ENCODE measurements around the gene BMI1. TPM values are rescaled to one million over a fixed set of nuclear protein-coding genes. Genes with fewer than 3 reads are reported as not detected.

BMI1 gene
- total RNA-seq, 1 donor from 2014 or later, result 18.5 TPM

DNA sequence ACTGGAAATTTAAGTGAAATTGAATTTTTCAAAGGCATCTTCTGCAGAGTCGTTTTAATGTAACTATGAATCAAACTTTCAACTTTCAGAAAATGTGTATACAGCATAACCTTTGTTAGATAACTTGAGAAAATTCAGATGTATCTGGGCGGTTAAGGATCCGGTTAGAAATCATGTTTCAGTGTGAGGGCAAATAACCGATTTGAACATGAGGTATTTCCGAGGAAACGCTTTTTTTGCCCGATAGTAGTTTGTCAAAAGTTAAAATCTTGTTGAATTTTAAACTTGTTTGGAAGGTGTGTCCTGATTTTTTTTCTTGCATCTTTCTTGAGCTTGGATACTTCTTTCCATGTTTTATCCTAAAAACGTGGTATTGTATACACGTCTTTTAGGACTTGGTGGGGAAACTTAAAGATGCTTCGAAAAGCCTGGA lies 1.3 kb upstream of the BMI1 start:
- DNase-seq (ENCODE audit: low read depth in 2 of 2), result no peak

GRCh38 chr10:22319980-22320558 lies 830 bp upstream of the BMI1 start:
- DNase-seq (ENCODE audit: low read depth in 2 of 2), result no peak

- peak in 1 of 2 donors; percentile 74 for DNase-seq (ENCODE audit: low read depth in 2 of 2)
Measured at GRCh38 chr10:22321156-22321923, 441 bp downstream of the BMI1 start.

DNA sequence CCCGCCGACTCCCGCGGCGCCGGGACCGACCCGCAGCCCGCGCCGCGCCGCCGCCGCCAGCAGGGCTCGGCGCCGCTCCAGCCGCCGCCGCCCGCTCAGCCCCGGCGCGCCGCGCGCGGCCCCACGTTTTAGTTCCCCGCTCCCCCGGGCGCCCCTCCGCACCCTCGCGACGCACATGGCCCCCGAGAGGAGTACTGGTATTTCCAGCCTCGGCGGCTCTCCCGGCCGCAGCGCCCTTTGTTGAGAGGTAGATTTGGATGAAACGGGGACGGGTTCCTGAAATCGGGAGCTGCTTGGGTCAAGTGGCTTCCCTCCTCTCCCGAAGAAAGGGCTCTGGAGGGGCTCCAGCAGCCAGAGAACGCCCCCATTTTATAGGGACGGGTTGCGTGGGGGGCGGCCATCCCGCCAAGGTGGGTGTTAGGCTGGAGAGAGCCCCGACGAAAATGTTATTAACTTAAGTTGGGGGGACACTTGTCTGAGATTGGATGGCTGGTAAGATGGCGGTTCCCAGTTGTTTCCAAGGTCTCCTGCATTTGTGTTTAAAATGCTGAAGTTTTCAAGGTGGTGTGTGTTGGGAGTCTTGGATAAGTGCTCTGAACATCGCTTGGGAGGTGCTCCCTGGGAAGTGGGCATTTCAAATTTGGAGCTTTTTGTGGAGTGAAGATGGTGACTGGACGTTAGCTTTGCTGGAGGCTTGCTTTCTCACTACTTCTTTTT lies 1.2 kb downstream of the BMI1 start:
- peak in 1 of 2 donors; percentile 14 for DNase-seq (ENCODE audit: low read depth in 2 of 2)

DNA sequence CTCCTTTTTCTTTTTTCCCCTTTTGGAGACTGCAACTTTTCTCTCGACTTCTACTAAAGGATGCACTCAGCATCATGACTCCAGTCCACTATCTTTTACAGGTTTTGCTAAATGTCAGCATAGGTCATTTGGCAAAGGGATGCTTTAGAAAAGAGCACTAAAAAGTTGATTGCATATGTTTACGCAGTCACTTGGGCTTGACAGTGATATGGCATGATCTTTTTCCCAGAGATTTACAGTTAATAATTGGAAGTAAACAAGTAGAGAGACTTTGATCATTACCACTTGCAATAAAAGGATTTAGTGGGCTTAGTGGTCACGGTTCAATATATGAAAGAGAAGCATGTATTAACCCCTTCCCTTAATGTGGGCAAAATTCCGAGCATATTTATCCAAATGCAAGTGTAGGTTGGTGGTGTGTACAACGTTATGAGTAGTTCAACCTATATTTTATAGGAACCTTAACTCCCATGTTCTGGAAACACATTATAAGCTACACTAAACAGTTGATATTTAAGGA lies 1.8 kb downstream of the BMI1 start:
- no peak for DNase-seq (ENCODE audit: low read depth in 2 of 2)

DNA sequence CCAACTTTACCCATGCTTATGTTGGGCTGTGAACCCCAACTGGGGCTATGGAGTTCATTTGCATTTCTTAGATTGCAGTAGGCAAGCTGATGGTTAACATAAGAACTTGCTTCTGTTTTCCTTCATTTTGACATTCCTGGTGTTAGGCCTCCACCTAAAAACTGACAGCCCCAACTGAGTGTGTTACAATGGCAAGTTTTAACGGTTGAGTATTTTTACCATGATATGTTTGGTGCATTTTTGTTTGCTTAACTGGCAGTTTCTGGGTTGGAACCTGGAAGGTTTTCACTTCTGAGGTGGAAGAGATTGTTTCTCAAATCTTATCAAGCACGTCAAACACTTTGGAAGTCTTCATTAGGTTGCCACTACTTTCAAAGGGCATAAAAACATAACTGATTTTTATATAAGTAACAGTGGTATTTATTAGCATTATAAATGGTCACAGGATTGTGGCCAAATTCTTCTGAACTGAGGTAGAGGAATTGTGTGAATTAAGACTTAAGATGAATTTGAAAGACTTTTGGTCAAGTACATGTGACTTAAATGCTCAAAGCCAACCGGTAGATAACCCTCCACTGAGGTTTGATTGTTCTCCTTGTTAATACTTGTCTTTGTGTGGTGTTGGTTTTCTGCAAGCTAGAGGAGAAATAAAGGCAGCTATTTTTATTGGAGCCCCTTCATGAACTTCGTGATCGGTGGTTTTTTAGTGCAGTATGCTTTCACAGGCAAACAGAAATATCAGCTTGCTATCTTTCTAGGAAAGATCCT lies 2.8 kb downstream of the BMI1 start:
- DNase-seq (ENCODE audit: low read depth in 2 of 2), result no peak

DNA sequence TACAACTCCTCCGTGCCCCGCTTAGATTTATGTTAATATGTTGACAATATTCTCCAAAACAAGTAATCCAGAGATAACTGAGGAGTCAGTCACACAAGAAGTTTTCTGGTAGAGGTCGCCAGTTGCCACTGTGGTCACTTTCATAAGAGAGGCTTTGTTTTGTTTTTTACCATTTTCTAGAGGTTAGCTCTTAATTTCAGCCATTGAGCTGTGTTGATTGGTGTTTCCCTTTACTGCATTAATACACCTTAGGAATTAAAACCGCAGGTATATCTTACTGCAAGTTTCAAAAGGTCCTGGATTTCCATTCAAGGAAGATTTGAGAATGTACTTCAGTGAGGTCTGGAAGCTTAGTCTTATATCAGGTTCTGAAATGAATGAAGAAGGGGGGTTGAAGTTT lies 3.5 kb downstream of the BMI1 start:
- no peak for DNase-seq (ENCODE audit: low read depth in 2 of 2)

DNA sequence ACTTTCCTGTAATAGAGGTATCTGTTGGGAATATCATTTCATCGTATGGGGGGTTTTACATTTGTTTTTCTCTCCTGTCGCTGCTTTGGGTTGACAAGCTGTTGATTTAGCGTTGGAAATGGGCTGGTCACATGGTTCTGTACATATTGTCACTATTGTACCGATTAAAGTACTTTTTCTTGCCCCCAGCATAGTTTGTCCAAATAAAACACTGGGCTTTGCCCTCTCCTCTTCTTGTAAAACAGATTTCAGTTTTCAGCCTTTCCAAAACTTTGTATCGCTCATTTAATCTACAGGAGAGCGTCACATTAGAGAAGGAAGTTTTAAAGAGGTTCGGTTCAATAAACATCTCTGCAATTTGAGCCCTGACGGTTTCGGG lies 4.0 kb downstream of the BMI1 start:
- DNase-seq (ENCODE audit: low read depth in 2 of 2), result no peak

DNA sequence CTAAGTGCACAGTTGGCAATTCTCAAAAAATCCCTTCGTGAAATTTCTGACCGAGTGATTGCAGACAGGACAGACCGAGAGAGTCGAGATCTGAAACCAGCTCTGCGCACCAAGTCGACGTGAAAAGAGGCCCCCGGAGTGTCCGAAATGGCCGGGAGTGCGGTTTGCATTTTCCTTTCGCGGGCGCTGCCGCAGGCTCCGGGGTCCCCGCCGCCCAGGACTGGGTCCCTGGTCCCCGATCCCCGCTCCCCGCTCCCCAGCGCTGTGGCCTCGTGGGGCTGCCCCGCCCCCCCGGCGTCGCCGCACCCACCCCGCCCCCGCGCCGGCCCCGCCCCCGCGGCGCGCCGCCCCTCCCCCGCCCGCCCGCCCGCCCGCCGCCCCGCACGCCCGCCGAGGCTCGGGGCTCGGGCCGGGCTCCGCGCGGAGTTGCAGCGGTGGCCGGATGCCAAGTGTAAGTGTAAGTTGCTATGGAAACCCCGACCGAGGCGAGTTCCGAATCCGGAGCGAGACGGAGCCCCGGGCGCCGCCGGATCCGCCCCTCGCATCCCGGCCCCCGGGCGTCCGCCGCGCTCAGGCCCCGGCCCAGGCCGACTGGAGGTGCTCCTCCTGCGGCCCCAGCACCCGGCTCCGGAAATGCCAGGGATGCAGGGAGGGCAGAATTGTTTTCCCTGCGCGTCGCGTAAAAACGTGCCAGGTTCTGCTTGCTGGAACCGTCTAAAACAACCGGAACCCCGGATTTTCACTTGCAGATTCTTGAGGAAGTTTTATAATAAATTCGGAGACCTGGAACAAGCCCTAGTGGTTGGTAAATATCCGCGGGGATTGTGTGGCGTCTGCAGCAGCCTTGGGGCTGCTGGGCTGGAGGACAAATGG lies 4.6 kb downstream of the BMI1 start:
- DNase-seq (ENCODE audit: low read depth in 2 of 2), result peak in 1 of 2 donors; percentile 71

- DNase-seq (ENCODE audit: low read depth in 2 of 2), result no peak
Measured at GRCh38 chr10:22326145-22326702, 5.3 kb downstream of the BMI1 start.

DNA sequence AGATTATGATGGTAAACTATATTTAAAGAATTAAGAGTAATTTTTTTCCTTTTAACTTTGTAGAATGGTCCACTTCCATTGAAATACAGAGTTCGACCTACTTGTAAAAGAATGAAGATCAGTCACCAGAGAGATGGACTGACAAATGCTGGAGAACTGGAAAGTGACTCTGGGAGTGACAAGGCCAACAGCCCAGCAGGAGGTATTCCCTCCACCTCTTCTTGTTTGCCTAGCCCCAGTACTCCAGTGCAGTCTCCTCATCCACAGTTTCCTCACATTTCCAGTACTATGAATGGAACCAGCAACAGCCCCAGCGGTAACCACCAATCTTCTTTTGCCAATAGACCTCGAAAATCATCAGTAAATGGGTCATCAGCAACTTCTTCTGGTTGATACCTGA lies 8.3 kb downstream of the BMI1 start:
- no peak for DNase-seq (ENCODE audit: low read depth in 2 of 2)

GRCh38 chr10:22332116-22332692 lies 11.3 kb downstream of the BMI1 start:
- DNase-seq (ENCODE audit: low read depth in 2 of 2), result no peak

DNA sequence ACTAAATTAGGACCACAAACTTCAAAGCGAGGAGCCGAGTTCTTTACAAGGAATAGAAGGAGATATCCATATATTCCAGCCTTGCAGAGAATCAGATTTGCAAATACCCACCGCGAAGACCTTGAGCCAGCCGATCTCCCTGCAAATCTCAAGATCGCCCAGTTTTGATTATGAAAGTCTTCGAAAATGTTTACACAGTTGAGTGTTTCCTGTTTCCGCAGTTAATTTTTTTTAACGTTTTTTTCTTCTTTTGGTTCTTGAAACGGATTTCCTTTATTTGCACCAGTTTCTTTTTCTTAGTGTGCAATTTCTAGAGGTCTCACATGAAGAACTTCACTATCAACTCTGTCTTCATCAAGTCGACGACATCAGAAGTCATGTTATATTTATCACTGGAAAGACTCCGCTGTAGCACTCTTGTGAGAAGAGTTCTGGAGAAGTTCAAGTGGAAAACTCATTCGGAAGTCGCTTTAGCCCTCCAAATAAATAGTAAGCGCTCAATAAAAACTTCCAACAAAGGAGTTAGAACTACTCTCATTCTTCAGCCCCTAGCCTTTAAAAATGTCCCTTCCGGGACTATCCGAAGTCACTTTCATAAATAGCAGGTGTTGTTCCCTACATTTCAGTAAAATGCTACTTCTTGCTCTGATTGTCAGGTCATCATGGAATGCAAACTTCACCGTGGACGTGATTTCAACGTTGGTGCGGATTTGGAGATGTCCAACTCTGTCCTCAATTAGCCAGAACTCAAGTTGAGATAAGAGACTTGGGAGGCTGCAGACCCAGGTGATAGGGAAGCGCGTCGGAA lies 12.5 kb downstream of the BMI1 start:
- DNase-seq (ENCODE audit: low read depth in 2 of 2), result no peak

DNA sequence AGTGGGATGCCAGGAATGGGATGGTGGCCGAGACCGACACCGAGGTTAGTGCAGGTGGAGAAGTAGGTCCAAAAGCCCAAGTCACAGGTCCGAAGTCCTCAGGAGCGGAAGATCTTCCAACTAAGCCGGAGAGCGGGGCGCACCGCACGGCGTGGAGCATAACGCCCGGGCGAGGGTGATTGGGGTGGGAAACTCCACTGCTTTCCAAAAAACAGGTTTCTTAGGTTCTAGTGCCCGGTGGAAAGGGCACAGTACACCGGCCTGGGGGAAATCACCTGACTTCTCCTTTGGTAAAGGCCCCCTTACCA lies 13.0 kb downstream of the BMI1 start:
- no peak for DNase-seq (ENCODE audit: low read depth in 2 of 2)

DNA sequence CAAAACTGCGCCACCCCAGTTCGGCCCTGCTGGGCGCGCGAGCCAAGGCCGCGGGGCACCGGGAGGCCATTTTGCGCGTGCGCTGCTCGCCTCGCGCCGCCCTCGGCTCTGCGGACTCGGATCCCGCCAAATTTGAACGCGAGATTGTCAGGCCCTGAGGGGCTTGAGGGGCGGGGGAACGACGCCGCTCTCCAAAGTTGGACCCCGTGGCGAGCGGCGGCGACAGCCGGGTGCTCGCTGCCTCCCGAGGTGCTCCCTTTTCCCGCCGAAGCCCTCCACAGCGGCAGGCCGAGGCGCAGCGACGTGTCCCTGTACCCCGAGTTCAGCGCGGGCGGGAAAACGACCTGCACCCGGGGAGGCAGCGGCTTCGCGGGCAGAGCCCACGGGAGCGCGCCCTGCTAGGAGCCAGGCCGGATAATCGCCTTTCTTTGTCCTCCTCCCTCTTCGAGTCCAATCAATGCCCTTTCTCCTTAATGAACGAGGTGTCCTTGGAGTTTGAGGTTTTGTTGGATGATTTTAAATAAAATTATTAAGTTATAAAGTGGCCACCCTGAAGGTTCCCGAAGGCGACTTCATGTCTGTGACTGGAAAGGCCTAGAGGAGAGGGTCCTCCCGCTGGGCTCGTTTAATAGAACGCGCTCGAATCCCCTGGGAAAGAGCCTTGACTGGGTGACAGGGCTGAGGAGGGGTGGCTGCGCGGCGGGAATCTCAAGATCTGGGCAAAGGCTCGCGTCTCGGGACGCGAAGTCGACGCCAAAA lies 13.7 kb downstream of the BMI1 start:
- no peak for DNase-seq (ENCODE audit: low read depth in 2 of 2)

GRCh38 chr10:22335173-22335933 lies 14.5 kb downstream of the BMI1 start:
- DNase-seq (ENCODE audit: low read depth in 2 of 2), result peak in 1 of 2 donors; percentile 66

DNA sequence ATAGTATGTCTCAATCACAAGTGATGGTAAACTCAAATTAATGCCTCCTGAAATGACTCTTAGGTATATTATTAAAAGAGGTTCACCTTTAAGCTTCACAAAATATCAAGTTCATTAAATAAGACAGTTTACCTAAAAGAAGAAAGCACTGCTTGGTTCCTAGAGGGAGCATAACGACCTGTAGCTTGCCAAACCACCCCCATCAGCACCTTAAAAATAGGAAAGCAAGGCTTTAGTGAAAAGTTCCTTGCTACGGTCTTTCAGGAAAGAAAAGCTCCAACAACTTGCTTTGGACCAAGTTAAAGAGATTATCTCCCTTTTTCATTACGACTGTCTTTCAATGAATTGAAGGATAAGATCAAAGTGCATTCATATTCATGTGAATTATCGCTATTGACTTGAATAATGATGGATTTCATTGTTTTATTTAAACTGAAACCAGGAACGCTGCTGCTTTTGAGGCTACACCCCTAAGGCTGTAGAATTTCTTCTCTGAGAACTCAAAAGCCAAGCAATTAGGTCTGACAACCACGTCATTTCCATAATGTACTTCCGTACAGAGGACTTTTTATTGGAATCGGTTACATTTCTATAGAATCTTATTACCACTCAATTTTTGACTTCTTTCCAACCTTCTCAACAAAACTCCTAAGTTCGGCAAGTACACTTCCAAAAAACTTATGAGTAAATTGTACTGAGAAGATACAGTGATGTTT lies 17.4 kb downstream of the BMI1 start:
- no peak for DNase-seq (ENCODE audit: low read depth in 2 of 2)
